NCI-H187 (cell line): ENCODE data around the gene RXRA.

Experiments used
- DNase-seq, 2 experiments: peaks; one replicate each; lab custom pipeline; 2025; lab: John Stamatoyannopoulos, UW

RXRA gene

DNA sequence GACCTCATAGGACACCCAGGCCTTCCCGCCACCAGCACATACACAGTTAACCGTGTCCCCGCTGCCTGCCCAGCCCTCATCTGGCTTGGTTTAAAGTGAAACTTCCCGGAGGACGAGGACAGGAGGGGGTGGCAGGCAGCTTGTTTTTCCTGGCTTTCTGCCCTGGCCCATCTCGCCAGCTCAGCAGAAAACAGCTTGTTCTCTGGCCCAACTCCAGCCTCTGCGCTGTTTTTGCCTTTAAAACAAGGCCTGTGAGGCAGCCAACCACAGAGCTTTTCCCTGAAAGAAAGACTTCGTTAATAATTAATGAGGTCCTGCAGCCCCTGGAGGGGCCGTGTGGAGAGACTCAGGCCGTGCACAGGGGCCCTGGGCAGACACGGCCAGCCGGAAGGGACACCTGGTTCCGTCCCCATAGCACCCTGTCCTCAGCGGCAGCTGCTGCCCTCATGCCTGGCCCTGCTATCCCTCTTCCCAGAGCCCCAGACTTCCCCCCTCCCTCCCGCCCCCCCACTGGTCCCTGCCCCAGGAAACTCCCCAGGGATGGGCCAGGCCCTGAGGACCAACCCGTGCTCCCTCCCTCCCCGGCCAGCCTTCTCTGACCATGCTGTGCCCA lies 108.7 kb downstream of the RXRA start:
- DNase-seq: no peak

DNA sequence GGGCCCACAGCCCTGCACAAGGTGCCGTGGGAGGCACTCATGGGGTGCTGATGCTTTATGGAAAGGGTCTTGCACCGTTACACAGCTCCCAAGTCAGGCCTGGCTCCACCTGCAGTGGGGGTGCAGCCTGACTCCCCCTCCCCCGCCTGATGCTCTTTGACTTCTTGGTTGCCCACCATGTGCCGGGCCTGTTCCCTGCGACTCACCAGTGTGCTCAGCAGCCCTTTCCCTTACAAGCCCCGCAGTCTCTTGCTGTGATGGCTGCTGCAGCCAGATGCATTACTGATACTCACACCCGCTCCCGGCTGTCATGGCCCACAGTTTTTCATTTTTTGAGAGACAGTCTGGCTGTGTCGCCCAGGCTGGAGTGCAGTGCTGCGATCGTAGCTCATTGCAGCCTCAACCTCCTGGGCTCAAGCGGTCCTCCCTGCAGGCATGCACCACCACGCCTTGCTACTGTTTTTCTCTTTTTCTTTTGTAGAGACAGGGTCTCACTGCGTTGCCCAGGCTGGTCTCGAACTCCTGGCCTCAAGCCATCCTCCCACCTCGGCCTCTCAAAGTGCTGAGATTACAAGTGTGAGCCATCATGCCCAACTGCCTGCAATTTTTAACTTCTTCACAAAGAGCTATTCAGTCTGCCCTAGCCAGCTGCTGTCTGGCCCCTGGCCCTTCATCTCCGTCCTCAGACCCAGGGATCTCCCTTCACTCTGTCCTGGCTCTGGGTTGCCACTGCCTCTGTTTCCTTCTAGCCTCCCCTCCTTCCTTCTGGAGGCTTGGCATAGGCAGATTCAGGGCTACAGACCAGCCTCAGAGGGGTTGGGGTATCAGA lies 109.5 kb downstream of the RXRA start:
- DNase-seq: no peak

DNA sequence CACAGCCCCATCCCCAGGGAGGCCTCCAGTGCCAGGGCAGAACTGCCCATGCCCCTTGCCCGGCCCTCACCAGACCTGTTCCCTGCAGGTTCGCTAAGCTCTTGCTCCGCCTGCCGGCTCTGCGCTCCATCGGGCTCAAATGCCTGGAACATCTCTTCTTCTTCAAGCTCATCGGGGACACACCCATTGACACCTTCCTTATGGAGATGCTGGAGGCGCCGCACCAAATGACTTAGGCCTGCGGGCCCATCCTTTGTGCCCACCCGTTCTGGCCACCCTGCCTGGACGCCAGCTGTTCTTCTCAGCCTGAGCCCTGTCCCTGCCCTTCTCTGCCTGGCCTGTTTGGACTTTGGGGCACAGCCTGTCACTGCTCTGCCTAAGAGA lies 110.1 kb downstream of the RXRA start:
- no peak for DNase-seq

DNA sequence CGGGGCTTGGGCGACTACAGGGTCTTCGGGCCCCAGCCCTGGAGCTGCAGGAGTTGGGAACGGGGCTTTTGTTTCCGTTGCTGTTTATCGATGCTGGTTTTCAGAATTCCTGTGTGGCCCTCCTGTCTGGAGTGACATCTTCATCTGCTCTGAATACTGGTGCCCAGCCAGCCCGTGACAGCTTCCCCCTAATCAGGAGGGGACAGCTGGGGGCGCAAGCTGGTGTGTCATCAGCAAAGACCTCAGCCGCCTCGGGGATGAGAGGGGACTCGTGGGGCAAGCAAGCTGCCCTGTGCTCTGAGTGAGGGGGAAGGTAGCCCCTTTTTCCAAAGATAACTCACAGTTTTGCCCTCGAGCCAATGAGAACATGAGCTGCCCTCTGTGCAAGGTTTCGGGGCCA lies 110.7 kb downstream of the RXRA start:
- no peak for DNase-seq

DNA sequence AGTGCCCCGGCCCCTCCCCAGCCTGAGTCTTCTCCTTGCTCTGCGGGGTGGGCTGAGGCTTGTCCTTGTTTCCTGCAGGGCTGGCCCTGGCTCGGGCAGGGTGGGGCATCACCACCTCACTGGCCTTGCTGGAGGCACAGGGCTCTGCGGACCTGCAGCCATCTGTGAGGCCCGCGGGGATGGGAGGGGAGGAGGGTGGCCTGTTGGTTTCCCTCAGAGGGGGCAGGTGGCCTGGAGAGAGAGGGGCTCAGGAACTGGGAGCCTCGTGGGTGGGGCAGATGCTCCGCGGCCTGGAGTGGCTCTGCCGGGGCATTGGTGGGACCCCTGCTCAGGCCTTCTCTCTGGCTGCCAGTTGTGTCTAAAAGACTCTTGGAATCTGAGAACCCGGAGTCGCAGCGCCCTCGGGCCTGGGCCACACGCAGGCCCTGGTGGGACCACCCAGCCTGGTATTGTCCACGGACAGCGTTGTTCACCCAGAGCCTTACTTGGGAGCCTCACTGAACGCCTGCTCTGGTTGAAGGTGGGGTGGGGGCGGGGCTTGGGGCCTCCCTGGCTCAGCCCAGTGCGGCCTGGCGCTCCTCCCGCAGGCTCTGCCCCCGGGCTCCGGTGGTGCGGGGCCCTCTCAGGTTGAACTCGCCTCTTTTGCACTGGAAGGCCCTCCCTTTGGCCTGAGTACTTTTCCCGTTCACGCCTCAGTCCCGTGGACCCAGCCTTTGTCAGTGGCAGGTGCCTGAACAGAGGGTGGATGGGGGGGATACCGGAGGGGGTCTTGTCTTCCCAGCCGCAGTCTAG lies 111.3 kb downstream of the RXRA start:
- DNase-seq: no peak

DNA sequence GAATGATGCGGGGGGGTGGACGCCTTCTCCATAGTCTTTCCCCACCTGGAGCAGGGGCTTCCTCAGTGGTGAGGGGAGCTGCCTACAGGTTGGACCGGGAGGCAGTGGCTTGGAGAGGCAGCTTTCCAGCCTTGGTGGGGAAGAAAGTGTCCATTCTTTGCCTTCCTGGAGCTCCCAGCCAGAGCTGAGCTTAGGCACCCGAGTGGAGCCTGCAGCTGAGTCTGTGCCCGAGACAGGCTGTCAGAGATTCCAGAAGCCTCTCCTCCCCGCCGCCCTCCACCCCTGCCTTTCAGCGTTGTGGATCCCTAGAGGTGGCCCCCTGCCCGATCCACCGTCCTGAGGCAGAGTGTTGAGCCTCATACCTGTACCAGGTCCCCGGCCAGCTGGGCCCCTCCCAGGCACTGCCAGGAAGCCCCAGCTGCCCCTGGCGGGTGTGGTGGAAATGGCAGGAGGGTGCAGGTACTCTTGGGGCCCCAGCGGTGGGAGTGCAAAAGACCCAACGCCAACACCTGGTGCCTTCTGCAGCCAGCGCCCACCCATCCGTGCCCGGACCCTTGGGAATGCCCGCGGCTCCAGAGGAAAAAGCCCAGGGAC lies 112.0 kb downstream of the RXRA start:
- DNase-seq: no peak

DNA sequence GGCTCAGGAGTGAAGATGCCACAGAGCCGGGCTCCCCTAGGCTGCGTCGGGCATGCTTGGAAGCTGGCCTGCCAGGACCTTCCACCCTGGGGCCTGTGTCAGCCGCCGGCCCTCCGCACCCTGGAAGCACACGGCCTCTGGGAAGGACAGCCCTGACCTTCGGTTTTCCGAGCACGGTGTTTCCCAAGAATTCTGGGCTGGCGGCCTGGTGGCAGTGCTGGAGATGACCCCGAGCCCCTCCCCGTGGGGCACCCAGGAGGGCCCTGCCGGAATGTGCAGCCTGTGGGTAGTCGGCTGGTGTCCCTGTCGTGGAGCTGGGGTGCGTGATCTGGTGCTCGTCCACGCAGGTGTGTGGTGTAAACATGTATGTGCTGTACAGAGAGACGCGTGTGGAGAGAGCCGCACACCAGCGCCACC lies 113.1 kb downstream of the RXRA start:
- no peak for DNase-seq

DNA sequence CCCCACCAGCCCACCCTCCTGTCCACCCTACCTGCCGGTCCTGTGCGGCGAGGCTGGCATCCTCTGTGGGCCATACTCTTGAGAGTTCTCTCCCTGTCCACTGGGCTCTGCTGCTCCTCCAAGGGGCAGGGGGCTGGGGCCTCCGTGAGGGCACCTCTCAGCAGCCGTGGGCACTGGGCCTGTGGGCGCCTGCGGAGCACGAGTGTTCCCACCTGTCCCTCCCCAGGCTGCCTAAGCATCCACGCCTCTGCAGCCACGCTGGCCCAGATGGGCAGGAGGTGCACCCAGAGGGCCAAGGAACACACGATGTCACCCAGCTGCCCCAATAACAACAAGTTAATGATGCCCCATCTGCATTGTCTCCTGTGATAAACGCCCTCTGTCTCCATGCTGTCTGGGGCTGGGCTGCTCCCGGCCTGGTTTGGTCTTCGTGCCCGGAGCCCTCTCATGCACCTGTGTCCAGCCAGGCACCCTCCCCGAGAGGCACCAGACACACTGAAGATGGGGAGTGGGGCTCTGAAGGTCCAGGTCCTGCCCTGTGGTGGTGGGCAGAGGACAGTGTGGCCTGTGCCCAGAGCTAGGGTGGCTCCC lies 114.5 kb downstream of the RXRA start:
- DNase-seq: no peak

DNA sequence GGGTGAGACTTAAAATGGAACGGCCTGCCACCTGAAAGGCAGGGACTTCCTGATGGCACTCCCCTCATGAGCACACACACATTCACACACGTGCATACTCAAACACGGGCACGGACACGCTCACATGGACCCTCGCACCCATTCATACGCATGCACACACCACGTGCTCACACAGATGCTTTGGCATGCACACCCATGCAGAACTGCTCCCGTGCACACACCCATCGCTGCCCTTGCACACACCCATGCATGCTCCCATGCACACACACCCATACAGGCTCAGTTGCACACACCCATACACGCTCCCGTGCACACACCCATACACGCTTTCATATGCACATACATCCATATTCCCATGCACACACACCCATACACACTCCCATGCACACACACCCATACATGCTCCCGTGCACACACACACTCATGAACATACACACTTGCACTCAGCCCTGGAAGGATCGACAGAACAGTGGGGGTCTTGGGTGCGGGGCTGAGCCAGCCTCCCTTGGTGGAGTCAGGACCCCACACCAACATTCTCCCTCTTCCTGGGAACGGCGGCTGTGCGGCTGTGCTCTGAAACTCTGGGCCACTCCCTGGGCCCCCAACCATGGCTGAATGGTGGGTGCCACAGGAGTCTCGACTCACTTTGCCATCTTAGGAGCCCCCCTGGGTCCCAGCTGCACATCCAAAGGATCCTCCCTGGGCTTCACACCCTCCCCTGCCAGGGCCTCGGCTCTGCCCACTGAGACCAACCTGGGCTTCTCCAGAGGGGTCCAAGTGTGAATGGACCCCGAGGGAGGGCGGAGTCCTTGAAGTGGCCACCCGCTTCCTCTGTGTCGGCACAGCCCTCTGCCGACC lies 115.2 kb downstream of the RXRA start:
- DNase-seq: no peak

DNA sequence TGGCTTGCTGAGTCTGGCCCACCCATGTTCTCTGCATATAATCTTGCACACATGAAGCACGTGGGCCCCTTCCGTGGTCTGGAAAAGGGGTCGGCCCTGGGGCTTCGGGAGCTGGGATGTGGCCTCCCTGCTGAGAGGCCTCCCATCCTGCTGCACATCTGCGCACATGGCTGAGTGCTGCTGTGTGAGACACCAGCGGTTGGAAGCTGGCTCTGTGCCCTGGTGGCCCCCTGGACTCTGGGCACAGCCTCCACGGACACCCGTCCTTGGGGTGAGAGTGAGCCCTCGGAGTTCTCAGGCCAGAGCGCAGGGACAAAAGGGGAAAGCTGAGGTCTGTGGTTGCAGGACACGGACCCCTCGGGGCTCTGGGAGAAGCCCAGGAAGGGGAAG lies 115.8 kb downstream of the RXRA start:
- DNase-seq: no peak

DNA sequence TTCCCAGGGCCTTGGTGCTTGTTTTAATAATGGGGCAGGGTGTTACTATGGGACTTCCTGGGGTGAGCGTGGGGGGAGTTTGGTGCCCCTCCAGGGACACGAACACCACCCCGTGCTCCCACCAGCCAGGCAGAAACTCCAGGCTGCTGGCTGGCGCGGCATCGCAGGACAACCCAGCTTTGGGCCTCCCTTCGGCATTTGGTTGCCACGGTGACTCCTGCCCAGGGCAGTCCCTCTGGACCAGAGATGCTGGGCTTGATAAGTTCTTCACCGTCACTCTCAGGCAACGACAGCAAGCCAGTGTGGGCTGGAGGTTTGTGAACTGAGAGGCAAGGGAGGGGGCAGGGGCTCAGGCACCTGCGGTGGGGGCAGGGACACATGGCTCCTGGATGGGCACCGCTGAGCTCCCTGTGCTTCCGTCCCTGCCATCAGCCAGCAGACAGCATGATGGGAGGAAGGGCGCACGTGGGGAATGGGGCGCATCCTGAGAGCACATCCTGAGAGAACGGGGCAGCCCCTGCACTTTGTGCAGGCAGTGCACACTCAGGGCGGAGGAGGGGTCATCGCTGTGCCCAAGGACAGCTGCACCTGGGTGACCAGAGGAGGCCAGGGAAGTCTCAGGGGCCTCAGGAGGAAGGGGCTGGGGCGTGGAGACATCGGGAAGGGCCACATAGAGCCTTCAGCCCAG lies 116.4 kb downstream of the RXRA start:
- DNase-seq: no peak

DNA sequence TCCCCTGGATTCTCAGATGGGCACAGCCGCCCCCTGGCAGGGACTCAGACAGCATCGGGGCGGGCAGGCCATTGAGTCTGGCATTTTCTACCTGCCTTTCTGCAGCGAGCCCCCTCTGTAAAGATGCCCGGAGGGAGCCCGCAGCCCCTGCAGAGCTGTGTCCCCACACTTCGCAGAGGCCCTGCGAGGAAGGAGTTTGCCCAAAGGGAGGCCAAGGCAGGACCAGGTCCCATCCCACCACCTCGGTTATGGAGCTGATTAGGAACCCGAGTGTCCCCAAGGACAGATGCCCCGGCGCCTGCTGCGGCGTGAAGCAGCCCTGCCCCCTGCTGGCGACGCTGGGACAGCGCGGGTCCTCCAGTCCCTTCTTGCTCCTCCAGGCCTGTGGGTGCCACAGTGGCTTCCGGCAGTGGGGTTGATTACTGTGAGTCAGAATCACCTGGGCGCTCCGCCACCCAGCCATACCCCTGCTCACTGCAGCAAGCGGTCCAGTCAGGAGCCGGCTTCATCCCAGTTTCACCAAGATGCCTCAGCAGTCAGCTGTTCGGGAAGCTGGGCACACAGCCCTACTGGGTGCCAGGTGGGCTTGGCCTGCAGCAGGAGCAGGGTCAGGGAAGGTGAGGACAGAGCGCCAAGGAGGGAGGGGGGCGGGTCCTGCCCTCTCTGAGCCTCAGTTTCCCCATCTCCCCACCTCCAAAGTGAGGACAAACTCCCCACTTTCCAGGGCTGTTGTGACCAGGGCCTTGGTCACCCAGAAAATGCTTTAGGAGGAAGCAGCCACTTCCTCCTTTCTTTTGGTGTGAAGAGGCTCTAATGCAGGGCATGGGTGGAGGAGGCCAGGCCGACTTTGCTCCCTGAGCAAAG lies 117.2 kb downstream of the RXRA start:
- peak in 1 of 2 experiments; percentile 9 for DNase-seq

DNA sequence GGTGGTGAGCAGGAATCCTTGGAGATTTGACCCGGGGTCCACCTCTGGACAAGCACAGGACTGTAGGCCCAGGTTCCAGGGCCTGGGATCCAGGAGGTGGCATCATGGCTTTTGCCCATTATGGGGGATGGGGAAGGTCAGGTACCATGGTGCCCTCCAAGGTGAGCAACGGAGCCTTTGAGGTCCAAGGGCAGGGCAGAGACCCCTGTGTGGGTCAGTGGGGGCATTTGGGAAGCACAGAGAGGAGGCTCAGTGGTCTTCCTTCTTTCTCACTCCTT lies 117.7 kb downstream of the RXRA start:
- DNase-seq: no peak

DNA sequence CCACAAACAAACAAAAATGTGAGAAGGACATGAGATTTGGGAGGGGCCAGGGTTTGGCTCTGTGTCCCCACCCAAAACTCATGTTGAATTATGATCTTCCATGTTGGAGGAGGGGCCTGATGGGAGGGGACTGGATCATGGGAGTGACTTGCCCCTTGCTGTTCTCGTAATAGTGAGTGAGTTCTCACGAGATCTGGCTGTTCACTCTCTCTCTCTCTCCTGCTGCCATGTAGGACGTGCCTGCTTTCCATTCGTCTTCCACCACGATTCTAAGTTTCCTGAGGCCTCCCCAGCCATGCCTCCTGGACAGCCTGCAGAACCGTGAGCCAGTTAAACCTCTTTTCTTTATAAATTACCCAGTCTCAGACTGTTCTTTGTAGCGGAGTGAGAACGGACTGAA lies 118.7 kb downstream of the RXRA start:
- no peak for DNase-seq

DNA sequence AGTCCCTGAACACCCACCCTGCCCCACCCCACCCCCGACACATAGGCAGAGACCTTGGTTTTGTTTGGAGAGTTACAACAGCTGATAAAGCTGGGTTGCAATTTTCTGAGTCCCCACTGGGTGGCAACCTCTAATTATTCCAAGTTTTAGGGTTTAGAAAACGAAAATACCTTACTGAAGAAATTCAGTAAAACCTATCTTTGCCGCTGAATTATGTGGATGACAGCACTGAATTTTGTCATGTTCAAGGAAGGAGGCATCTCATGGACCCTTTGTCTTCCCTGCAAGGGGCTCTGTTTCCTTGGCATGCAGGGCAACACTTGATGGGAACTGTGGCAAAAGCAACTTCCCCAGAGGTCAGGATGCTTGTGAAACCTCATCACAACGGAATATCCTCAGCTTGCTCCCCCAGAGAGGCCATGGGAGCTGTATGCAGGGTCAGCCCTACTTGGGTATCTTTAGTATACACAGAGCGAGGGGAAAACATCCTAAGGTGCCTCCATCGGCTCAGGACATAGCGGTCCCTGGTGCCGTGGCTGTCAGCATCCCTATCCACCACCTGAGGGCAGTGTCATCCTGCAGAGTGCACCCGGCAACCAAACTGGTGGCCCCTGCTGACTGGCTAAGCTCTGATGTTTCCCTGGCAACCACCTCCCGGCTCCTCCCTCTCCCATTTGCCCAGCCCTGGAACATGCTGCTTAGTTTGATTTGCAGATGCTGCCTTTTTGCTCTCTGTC lies 123.1 kb downstream of the RXRA start:
- peak in 1 of 2 experiments; percentile 39 for DNase-seq

DNA sequence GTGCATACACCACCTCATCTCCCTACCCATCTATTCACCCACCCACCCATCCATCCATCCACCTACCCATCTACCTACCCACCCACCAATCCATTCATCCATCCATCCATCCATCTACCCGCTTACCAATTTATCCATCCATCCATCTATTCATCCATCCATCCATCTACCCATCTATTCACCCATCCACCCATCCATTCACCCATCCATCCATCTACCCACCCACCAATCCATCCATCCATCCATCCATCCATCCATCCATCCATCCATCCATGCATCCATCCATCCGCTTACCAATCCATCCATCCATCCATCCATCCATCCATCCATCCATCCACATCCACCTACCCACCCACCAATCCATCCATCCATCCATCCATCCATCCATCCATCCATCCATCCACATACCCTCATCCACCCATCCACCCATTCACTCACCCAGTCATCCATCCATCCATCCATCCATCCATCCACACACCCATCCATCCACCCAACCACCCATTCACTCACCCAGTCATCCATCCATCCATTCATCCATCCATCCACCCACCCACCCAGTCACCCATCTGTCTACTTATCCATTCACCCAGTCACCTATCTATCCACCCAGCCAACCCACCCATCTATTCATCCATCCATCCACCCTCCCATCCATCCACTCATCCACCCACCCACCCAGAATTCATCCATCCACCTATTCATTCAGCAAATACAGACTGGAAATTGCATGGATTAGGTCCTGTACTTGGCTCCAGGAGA lies 125.6 kb downstream of the RXRA start:
- no peak for DNase-seq

DNA sequence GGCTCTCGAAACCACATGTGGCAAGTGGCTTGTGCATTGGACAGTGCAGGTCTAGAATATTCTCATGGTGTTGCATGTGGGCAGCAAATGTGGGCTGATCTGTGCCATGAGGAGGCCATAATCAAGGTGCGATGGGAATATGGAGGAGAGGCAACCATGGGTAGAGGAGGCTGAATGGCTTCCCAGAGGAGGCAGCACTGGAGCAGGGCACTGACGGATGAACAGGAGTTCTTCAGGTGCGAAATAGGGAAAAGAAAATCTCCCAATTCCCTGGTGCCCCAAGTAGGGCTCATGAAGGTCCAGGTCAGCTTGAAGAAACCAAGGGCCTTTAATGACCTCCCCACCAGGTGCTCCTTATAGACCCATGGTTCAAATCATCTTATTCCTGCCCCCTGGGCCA lies 126.5 kb downstream of the RXRA start:
- no peak for DNase-seq

DNA sequence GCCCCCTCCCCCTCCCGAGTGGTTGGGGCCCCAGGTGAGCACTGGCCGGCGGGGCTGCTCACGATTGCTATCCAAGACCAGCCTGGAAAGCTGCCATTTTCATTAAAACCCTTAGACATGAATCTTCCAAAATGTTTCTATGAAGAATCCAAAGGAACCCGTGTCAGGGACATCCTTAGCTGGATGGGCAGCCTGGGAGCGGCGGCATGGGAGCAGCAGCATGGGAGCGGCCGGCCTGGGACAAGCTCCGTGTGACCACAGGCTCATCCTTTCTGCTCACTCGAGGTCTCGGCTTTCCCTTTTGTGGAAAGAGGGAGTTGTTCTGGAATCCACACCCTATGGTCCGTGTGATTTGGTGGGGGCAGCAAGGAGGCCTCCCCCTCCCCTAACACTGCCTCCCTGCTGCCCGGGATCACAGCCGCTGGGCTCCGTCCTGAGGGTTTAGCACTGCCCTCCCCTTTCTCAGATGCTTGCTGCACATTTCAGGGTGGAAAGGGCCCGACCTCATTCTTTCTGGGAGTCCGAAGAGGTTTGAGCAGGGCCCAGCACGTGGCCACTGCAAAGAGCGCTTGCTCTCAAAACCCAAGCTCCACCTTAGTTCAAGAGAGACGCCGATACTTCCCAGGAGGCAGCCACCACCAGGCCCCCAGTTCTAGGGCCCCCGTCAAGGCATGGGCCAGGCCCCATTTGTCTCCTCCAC lies 127.7 kb downstream of the RXRA start:
- DNase-seq: no peak
